HG03139 (cell line): ENCODE data around the gene IL1RN.

Experiments used
- ATAC-seq: cut with Tn5 transposase; IDR thresholded peaks from one replicate; pipeline ENCODE4 v1.9.1; 2021; ENCODE audit not compliant: unreplicated experiment

The IL1RN gene

DNA sequence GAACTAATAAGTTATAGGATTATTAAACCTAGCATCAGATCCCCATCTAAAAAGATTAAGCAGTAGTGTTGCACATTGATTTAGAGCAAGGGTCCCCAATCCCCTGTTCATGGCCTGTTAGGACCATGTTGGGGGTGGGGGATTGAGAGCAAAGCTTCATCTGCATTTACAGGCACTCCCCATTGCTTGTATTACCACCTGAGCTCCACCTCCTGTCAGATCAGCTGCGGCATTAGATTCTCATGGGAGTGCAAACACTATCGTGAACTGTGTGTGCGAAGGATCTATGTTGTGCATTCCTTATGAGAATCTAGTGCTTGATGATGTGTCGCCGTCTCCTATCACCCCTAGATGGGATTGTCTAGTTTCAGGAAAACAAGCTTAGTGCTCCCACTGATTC is 27.9 kb downstream of the IL1RN start:
- ATAC-seq = no peak

GRCh38 chr2:113156278-113157117 is 29.1 kb downstream of the IL1RN start:
- ATAC-seq = no peak

DNA sequence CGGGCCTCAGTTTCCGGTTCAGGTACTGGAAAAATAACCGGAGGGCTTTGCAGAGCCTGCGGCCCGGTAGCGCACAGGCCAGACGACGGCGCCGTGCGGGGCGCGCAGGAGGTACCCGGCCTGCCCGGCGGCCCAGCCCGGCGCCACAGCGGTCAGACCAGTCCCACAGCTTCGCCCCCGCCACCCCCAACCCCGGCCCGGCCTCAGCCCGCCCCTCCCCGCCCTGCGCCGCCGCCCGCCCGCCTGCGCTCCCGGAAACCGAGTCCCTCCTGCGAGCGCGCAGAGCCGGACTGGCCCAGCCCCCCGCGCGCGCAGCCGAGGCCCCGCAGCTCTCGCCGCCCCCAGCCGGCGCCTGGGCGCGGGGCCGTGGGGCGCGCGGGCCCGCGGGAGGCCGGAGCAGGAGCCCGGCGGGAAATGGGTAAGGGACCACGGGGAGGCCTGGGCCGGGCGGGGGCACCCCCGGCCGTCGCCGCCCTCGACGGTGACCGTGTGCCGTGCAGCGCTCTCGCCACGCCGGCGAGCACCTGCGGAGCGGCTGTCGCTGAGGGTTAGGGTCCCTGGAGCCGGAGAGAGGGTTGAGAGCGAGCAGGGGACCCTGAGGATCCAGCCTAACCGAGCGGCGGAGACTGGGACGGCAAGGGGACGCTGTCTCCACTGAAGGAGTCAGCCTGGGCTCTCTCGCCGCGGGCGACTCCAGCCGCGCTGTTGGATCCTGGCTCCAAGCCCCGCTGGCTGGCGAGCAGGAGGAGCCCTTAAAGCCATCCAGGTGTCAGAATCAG is 29.9 kb downstream of the IL1RN start:
- no peak for ATAC-seq

GRCh38 chr2:113157897-113158753 is 30.7 kb downstream of the IL1RN start:
- no peak for ATAC-seq

DNA sequence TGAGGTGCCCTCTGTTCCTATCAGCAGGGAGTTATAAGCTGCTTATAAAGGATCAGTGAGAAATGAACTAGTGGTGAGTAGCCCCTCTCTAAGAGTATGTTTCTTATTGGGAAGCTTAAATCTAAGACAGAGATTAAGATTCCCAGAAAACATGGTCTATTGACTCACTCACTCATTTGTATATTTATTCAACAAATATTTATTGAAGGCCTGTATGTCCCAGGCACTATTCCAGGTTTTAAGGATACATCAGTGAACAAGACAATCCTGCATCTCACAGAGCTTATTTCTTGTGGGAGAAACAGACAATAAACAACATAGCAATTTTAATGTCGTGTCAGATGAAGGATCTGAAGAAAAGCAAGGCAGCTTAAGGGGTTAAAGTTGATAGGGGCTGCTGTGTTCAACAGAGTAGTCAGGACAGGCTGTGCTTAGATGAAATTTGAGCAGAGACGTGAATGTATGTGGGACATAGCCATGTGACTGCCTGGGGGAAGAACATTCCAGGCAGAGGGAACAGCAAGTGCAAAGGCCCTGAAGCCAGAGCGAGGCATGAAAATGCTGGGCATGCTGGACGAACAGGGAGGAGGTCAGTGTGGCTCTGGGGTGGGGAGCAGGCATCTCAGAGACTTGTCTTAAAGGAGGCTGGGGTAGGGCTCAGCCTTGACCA is 31.6 kb downstream of the IL1RN start:
- no peak for ATAC-seq

DNA sequence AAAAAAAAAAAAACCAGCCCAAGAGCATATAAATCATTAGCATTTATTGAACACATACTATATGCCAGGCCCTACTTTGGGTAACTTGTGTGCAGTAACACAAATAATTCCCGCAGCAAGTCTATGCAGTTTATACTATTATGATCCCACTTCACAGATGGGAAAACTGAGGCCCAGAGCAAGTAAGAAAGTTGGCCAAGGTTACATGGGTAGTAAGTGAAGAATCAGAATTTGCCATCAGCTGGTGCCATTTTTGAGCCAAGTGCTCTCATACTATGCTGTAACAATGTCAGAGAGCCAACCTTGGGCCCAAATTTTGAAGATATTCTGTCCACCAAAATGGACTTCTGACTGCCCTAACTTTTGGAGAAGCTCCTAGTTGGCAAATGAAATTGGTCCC is 32.9 kb downstream of the IL1RN start:
- no peak for ATAC-seq

DNA sequence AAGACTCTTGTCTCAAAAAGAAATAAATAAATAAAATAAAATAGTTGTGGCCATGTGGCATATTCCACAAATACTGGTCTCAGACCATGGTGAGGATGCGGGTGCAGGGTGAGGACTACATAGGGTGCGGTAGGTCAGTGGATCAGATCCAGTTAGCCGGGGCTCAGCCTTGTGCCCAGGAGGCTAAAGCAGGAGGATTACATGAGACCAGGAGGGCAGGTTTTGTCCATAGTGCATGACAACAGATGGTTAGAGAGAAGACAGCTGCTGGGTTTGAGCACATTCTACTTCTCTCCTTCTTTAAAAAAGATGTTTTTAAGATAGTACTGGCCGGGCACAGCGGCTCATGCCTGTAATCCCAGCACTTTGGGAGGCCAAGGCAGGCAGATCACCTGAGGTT is 33.6 kb downstream of the IL1RN start:
- ATAC-seq = no peak

DNA sequence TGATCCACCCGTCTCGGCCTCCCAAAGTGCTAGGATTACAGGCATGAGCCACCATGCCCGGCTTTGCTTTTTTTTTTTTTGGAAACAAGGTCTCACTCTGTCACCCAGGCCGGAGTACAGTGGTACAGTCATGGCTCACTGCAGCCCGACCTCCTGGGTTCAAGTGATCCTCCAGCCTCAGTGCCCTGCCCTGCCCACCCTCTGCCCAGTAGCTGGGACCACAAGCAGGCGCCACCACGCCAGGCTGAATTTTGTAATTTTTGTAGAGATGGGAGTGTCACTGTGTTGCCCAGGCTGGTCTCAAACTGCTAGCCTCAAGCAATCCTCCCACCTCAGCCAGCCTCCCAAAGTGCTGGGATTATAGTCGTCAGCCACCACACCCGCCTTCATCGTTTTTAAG is 34.8 kb downstream of the IL1RN start:
- ATAC-seq = no peak

DNA sequence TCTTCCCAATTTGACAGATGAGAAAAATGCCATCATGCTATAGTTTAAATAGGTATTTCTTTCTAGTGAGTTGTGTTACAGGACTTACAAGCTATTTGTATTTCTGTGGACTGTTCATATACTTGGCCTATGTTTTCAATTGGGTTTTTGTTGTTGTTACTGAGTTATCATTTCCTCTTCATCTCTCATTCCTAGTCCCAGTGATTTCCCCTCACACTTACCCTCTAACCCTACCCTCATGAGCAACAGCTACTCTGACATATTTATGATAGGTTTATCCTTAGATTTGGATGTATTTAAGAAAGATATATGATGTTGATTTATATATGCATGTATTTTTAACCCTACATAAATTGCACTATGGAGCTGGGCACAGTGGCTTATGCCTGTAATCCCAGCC is 35.5 kb downstream of the IL1RN start:
- ATAC-seq = no peak

GRCh38 chr2:113164215-113164929 is 37.0 kb downstream of the IL1RN start:
- no peak for ATAC-seq

DNA sequence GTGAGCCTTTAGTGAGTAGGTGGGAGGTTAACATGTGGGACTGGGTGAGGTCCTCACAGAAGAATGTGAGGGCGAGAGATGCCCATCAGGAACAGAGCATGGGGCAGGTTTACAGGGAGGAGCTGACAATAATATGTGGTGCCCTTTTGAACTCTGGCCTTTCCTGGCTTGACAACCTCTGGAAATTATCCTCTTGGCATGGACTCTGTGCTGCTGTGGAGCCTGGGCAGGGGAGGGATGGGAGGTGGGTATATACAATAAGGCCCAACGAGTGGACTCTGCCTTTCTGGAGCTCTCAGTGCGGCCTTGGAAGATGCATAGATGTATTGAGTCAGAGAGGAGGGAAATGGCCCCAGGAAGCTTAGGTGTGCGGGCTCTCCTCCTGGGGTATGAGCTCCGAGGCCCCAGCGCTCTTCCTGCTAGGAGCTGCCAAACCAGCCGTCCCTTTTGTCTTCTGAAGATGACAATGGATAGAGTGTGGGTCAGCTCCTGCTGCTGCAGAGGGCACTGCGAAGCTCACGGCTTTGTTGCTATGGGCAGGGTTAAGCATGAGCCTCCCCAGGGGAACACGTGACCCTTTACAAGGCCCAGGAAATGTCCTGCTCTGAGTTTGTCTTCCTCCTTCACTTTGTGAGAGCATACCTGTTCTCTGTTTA is 37.7 kb downstream of the IL1RN start:
- ATAC-seq = no peak

- ATAC-seq = no peak
These were observed 38.8 kb downstream of the IL1RN start for GRCh38 chr2:113166187-113166645.

DNA sequence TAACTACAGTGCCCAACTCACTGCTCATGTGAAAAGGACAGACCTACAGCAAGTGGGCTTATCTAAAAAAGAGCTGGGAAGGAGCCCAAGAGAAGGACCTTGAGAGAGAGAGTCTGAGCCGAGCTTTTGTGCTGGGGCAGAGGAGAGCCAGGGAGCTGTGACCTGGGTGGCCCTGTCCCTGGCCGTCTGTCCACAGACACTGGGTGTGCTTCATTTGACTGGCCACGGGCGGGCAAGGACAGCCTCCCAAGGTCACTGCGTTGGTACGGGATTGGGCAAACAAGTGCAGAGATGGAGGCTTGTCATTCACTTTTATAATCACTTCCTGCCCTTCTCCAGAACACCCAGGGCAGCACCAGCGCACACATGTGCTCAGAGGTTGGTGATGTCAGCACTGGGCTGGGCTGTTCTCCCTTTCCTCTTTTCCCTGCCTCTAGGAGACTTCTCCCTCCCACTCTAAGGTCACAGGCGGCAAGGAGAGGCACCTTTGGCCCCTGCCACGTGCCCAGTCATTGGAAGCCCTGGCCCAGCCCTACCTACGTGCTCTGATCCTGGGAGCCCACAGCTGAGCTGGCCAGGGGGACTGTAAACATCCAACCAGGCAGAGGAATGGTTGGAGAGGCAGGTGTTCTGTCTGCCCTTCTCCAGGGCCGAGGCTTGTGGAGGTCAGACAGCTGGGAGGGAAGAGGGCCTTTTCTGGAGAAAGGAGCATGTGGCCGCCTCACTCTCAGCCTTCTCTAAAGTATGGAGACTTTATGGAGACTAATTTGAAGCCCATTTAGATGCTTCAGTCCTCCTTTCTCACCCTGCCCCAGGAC is 39.9 kb downstream of the IL1RN start:
- ATAC-seq = no peak

GRCh38 chr2:113167962-113168340 is 40.6 kb downstream of the IL1RN start:
- no peak for ATAC-seq

DNA sequence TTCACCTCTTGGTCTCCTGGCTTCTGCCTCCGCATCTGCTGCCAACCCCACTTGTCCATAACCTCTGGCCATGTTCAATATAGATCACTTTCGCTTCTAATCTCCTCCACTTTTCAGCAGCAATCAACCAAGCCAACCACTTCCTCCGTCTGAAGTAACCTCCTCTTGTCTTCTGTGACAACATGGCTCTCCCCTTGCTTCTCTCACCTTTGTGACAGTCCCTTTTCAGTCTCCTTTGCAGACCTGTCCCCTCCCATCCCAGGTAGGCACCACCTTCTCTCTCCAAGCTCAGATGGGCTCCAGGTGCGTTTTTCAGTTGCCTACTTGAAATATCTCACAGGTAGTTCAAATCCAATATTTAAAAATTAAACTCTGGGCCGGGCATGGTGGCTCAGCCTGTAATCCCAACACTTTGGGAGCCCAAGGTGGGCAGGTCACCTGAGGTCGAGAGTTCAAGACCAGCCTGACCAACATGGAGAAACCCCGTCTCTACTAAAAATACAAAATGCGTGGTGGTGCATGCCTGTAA is 41.7 kb downstream of the IL1RN start:
- ATAC-seq = no peak

DNA sequence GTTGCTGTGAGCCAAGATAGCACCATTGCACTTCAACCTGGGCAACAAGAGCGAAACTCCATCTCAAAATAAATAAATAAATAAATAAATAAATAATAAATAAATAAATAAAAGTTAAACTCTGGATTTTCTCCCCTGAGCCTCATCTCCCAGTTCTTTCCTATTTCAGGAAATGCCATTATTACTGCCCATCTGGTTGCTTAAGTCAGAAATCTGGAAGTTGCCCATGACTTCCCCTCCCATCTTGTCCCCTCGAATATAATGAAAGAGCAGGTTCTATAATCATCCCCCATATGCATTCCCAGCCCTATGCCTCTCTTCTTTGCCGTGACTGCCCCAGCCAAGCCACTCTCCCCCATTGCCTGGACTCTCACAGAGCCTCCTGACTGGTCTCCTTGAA is 42.2 kb downstream of the IL1RN start:
- no peak for ATAC-seq

- no peak for ATAC-seq
These were observed 44.1 kb downstream of the IL1RN start for GRCh38 chr2:113171334-113172075.
